Esophagus mucosa (tissue), 1 donor: ENCODE results near the gene TIAM2. TPM values are rescaled to one million over a fixed set of nuclear protein-coding genes. Genes with fewer than 3 reads are reported as not detected.

ENCODE experiments used
- ATAC-seq: fragments of 200-7000 bp; cut with Tn5 transposase; one replicate; pipeline ENCODE4 v1.9.1; 2020
- total RNA-seq: library from RNA; stranded (reverse); gene quantifications from one replicate; pipeline ENCODE4 v1.2.4, GENCODE V29; 2023
- donor health status: DM: yes; HTN: yes; CAD: no.

The TIAM2 gene
- total RNA-seq, 1 donor from 2014 or later: 3.1 TPM

- peak; percentile 33 for ATAC-seq
Observed at GRCh38 chr6:155264693-155265320, 269.7 kb downstream of the TIAM2 start.

- no peak for ATAC-seq
Observed at GRCh38 chr6:155265843-155266535, 270.9 kb downstream of the TIAM2 start.

- peak; percentile 78 for ATAC-seq
Observed at GRCh38 chr6:155267411-155267810, 272.3 kb downstream of the TIAM2 start.

GRCh38 chr6:155268088-155268867 lies 273.2 kb downstream of the TIAM2 start:
- ATAC-seq: peak; percentile 31

GRCh38 chr6:155269765-155270164 lies 274.6 kb downstream of the TIAM2 start:
- no peak for ATAC-seq

- no peak for ATAC-seq
Observed at GRCh38 chr6:155270561-155271091, 275.5 kb downstream of the TIAM2 start.

- no peak for ATAC-seq
Observed at GRCh38 chr6:155271145-155271544, 276.0 kb downstream of the TIAM2 start.

- ATAC-seq: no peak
Observed at GRCh38 chr6:155272353-155273232, 277.5 kb downstream of the TIAM2 start.

GRCh38 chr6:155273431-155273830 lies 278.3 kb downstream of the TIAM2 start:
- no peak for ATAC-seq

- ATAC-seq: no peak
Observed at GRCh38 chr6:155274106-155274505, 279.0 kb downstream of the TIAM2 start.

GRCh38 chr6:155274533-155274932 lies 279.4 kb downstream of the TIAM2 start:
- ATAC-seq: peak; percentile 98

GRCh38 chr6:155275808-155276480 lies 280.8 kb downstream of the TIAM2 start:
- no peak for ATAC-seq

GRCh38 chr6:155276638-155277037 lies 281.5 kb downstream of the TIAM2 start:
- no peak for ATAC-seq

GRCh38 chr6:155278319-155279049 lies 283.4 kb downstream of the TIAM2 start:
- peak; percentile 70 for ATAC-seq

- ATAC-seq: no peak
Observed at GRCh38 chr6:155284775-155285174, 289.7 kb downstream of the TIAM2 start.

GRCh38 chr6:155287762-155288161 lies 292.6 kb downstream of the TIAM2 start:
- no peak for ATAC-seq

GRCh38 chr6:155290491-155290890 lies 295.4 kb downstream of the TIAM2 start:
- ATAC-seq: no peak

GRCh38 chr6:155291291-155291690 lies 296.2 kb downstream of the TIAM2 start:
- no peak for ATAC-seq

- ATAC-seq: no peak
Observed at GRCh38 chr6:155292711-155293110, 297.6 kb downstream of the TIAM2 start.

GRCh38 chr6:155297669-155298068 lies 302.6 kb downstream of the TIAM2 start:
- no peak for ATAC-seq

- ATAC-seq: no peak
Observed at GRCh38 chr6:155301867-155302266, 306.8 kb downstream of the TIAM2 start.
